ENCODE results near the gene ECT2L.

DNA sequence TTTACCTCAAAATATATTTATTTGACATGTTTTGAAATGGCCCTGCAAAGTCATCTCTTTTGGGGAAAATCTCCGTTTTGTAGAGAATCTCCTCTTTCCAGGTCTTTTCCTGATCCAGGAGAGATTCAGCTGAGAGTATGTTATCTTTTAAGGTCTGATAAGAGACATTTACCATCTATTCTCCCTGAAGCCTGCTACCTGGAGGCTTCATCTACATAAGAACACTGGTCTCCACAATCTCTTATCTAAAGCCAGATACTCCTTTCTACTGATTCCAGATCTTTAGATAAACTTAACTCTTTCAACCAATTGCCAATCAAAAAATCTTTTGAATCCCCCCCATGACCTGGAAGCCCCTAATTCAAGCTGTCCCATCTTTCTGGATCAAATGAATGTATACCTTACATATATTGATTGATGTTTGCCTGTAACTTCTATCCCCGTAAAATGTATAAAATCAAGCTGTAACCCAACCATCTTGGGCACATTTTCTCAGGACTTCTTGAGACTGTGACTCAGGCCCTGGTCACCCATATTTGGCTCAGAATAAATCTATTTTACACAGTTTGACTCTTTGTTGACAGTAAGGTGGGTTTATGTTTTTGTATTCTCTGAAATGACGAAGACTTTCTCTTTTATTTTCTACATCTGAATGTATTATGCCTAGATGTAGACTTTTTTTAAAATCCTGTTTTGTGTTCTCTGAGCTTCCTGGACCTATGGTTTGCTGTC, 95.5 kb downstream of the ECT2L start:
- TF ChIP-seq CTCF (IDR thresholded peaks at IDR 0.05; ENCODE audit: low read depth, low read length, missing input control) (no peak), RXRA (IDR thresholded peaks at IDR 0.05) (no peak), RAD21 (IDR thresholded peaks at IDR 0.05) (no peak), REST (IDR thresholded peaks at IDR 0.05) (no peak), TAF1 (conservative IDR thresholded peaks at IDR 0.05) (no peak), MAX (IDR thresholded peaks at IDR 0.05) (no peak), YY1 (IDR thresholded peaks at IDR 0.05) (no peak), HNF4A (conservative IDR thresholded peaks at IDR 0.05) (no peak), SP1 (IDR thresholded peaks at IDR 0.05) (no peak)
- TF ChIP-seq, protein P1, sequence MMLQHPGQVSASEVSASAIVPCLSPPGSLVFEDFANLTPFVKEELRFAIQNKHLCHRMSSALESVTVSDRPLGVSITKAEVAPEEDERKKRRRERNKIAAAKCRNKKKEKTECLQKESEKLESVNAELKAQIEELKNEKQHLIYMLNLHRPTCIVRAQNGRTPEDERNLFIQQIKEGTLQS (IDR thresholded peaks at IDR 0.05) = no peak
- TF ChIP-seq, protein P2, sequence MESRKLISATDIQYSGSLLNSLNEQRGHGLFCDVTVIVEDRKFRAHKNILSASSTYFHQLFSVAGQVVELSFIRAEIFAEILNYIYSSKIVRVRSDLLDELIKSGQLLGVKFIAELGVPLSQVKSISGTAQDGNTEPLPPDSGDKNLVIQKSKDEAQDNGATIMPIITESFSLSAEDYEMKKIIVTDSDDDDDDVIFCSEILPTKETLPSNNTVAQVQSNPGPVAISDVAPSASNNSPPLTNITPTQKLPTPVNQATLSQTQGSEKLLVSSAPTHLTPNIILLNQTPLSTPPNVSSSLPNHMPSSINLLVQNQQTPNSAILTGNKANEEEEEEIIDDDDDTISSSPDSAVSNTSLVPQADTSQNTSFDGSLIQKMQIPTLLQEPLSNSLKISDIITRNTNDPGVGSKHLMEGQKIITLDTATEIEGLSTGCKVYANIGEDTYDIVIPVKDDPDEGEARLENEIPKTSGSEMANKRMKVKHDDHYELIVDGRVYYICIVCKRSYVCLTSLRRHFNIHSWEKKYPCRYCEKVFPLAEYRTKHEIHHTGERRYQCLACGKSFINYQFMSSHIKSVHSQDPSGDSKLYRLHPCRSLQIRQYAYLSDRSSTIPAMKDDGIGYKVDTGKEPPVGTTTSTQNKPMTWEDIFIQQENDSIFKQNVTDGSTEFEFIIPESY (IDR thresholded peaks at IDR 0.05) = no peak
